Caco-2 (cell line): ENCODE measurements around the gene PARK7. TPM values are rescaled to one million over a fixed set of nuclear protein-coding genes. Genes with fewer than 3 reads are reported as not detected.
"Not testable (repeated sequence)": the region's sequence is repeated elsewhere in the genome, so short reads cannot be mapped to it uniquely, and the experiment has no call there.

Experiments used
- BruUV-seq: library from RNA; stranded (reverse); fragments of 400-500 nt; replicated peaks from 2 replicates; lab custom pipeline; 2021; lab: Mats Ljungman, UMichigan
- CTCF ChIA-PET: fragments of 300-600 bp; sonication (Branson Sonifier 250); formaldehyde crosslinking; loops from one replicate; lab custom pipeline; 2022; ENCODE audit warnings: antibody characterized with exemption; lab: Charles Lee
- POLR2A ChIA-PET: fragments of 300-600 bp; sonication (Branson Sonifier 250); formaldehyde crosslinking; loops from one replicate; lab custom pipeline; 2022; ENCODE audit warnings: antibody characterized with exemption; lab: Charles Lee
- DNase-seq, 2 experiments: peaks; one replicate each; pipeline versions ENCODE4 v3.0.0 to v3.0.0-alpha.2; 2020 to 2022
- H3K27me3 ChIP-seq: replicated peaks from 2 replicates; pipeline ENCODE4 v1.6.0; 2011; ENCODE audit warnings: low read length; ENCODE audit not compliant: control insufficient read depth, insufficient read depth
- H3K36me3 ChIP-seq: 2 replicates; pipeline ENCODE4 v1.5.1; 2011; ENCODE audit warnings: low read length; ENCODE audit not compliant: control insufficient read depth, insufficient read depth
- H3K4me1 ChIP-seq: fragments of 250-450 bp; sonication (Bioruptor Pico); 2 replicates; pipeline ENCODE4 v1.5.1; 2020; ENCODE audit warnings: mild to moderate bottlenecking
- H3K4me3 ChIP-seq: 2 replicates; pipeline ENCODE4 v1.5.1; 2011; ENCODE audit warnings: low read depth, mild to moderate bottlenecking, control low read depth, low read length
- H3K9me3 ChIP-seq: fragments of 250-450 bp; sonication (Bioruptor Pico); 2 replicates; pipeline ENCODE4 v1.5.1; 2020; ENCODE audit warnings: mild to moderate bottlenecking, moderate library complexity
- H3K27ac Mint-ChIP-seq: one replicate; pipeline ENCODE4 v1.8.0; 2022; ENCODE audit warnings: mixed read lengths; ENCODE audit not compliant: unreplicated experiment
- H3K27me3 Mint-ChIP-seq: one replicate; pipeline ENCODE4 v1.8.0; 2022; ENCODE audit warnings: mixed read lengths; ENCODE audit not compliant: insufficient read depth, unreplicated experiment
- H3K36me3 Mint-ChIP-seq: one replicate; pipeline ENCODE4 v1.8.0; 2022; ENCODE audit warnings: mild to moderate bottlenecking, mixed read lengths; ENCODE audit not compliant: insufficient read depth, unreplicated experiment
- H3K4me1 Mint-ChIP-seq: one replicate; pipeline ENCODE4 v1.8.0; 2022; ENCODE audit warnings: low read depth, mixed read lengths; ENCODE audit not compliant: unreplicated experiment
- H3K4me3 Mint-ChIP-seq: one replicate; pipeline ENCODE4 v1.8.0; 2022; ENCODE audit warnings: mild to moderate bottlenecking, moderate library complexity, mixed read lengths; ENCODE audit not compliant: unreplicated experiment
- H3K9me3 Mint-ChIP-seq: one replicate; pipeline ENCODE4 v1.8.0; 2022; ENCODE audit warnings: mixed read lengths; ENCODE audit not compliant: unreplicated experiment
- intact Hi-C: fragments of 100-400 bp; cut with micrococcal nuclease; formaldehyde crosslinking; loops from one replicate; pipeline ENCODE4 v1.10.0; 2022; ENCODE audit not compliant: unreplicated experiment
- total RNA-seq: library from RNA; stranded (reverse); gene quantifications from 2 replicates; pipeline ENCODE4 v1.2.3, GENCODE V29; 2022
- TF ChIP-seq, protein P1 (sequence below), 2 experiments: fragments of 200-600 bp in 1 of 2; IDR thresholded peaks; 1 replicate in 1 of 2; 2 replicates in 1 of 2; pipeline versions ENCODE4 v1.5.1 to v1.8.0; 2011 to 2022; ENCODE audit warnings: antibody characterized with exemption in 1 of 2, control low read depth in 1 of 2, inconsistent platforms in 1 of 2, low read depth in 1 of 2, low read length in 1 of 2, mild to moderate bottlenecking in 1 of 2, moderate library complexity in 1 of 2; ENCODE audit not compliant: insufficient read depth in 1 of 2, severe bottlenecking in 1 of 2, unreplicated experiment in 1 of 2

PARK7 gene
- total RNA-seq, 1 experiment from 2014 or later, result 293 TPM

DNA sequence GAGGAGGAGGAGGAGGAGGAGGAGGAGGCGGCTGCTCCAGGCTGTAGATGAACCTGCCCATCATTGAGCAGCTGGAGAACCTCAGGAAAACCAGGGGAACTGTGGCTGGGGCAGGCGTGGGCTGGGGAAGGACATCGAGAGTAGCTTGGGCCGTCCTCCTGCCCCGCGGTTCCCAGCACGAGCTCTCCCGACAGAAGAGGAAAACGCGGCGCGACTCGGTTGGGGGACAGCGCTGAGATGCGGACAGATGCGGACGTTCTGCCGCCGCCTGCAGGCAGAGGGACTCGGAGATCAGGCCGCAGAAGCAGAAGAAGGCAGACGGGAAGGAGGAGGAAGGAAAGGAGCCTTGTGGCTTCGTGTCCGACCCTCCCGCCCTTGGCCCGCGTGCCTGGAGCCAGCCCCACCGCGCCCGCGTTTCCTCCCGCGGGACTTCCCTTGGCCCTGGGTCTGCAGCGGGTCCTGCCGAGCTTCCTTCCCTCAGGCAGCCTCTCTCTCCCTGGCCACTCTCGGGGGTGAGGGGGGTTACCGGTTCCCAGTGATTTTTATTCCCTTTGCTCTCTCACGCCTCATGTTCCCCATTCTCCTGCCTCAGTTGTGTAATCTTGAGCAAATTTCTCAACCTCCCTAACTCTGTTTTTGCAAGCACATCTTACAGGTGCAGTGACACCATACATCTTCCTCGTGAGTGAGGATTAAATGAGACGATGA is 19.1 kb upstream of the PARK7 start:
- DNase-seq, result peak; percentile 68
- BruUV-seq, result no TSS peak
- no peaks in the 10 kb centered on the region for H3K36me3 ChIP-seq
- H3K36me3 Mint-ChIP-seq, result no peaks in the 10 kb centered on the region
- peak overlapping the region; percentile 67 for H3K4me3 Mint-ChIP-seq
- no peaks in the 10 kb centered on the region for H3K9me3 Mint-ChIP-seq
- H3K4me3 ChIP-seq, result peak overlapping the region; percentile 33
- ChIA-PET POLR2A (interaction anchor here (0.6 kb wide), 1 partner anchor 158 kb away, joined by 5 read pairs; the partner anchor contains the start of gene PER3), CTCF (interaction anchor here (0.5 to 1.2 kb wide), 5 partner anchors 20 to 275 kb away, joined by 3 to 5 read pairs (median 3); no protein-coding TSS in a partner anchor)
- H3K9me3 ChIP-seq, result no peaks in the 10 kb centered on the region
- intact Hi-C loops, result loop anchor here (5.0 kb wide), 1 partner anchor 40 kb away; no protein-coding TSS in a partner anchor
- H3K27ac Mint-ChIP-seq, result no peak overlapping the region
- H3K4me1 Mint-ChIP-seq, result peaks cover 26% of the 10 kb centered on the region
- TF ChIP-seq, protein P1, sequence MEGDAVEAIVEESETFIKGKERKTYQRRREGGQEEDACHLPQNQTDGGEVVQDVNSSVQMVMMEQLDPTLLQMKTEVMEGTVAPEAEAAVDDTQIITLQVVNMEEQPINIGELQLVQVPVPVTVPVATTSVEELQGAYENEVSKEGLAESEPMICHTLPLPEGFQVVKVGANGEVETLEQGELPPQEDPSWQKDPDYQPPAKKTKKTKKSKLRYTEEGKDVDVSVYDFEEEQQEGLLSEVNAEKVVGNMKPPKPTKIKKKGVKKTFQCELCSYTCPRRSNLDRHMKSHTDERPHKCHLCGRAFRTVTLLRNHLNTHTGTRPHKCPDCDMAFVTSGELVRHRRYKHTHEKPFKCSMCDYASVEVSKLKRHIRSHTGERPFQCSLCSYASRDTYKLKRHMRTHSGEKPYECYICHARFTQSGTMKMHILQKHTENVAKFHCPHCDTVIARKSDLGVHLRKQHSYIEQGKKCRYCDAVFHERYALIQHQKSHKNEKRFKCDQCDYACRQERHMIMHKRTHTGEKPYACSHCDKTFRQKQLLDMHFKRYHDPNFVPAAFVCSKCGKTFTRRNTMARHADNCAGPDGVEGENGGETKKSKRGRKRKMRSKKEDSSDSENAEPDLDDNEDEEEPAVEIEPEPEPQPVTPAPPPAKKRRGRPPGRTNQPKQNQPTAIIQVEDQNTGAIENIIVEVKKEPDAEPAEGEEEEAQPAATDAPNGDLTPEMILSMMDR (IDR thresholded peaks at IDR 0.05; ENCODE audit: insufficient read depth in 1 of 2, low read depth in 1 of 2, low read length in 1 of 2, severe bottlenecking in 1 of 2, unreplicated experiment in 1 of 2), result peak in 1 of 2 experiments; percentile 66
- H3K27me3 ChIP-seq, result no peaks in the 10 kb centered on the region
- peaks cover 16% of the 10 kb centered on the region; the same call in 1 of the 2 replicates for H3K4me1 ChIP-seq
- no peaks in the 10 kb centered on the region for H3K27me3 Mint-ChIP-seq

DNA sequence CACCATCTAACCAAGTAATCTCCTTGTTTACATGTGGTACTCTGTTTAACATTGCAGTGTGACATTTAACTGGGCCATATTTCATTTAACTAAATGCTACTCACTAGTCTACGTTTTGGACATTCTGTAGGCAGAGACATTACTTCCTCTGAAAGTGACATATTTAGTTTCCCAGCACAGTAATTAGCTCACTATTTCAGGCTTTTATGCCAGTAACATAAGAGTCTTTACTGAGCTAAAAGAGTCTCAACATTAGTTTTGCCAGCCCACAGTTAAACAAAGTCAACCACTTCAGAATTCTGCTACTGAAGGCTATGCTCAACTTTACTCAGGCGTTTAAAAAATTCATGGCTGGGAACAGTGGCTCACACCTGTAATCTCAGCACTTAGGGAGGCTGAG is 18.3 kb upstream of the PARK7 start:
- Mint-ChIP-seq H3K9me3 (no peaks in the 10 kb centered on the region), H3K36me3 (no peaks in the 10 kb centered on the region), H3K4me1 (peaks cover 26% of the 10 kb centered on the region), H3K4me3 (peak overlapping the region; percentile 67), H3K27ac (no peak overlapping the region), H3K27me3 (no peaks in the 10 kb centered on the region)
- BruUV-seq, result no TSS peak
- no peak for DNase-seq
- no peak overlapping the region for H3K4me3 ChIP-seq
- ChIA-PET CTCF (no interaction called here), POLR2A (no interaction called here)
- H3K9me3 ChIP-seq, result no peaks in the 10 kb centered on the region
- no peaks in the 10 kb centered on the region for H3K27me3 ChIP-seq
- intact Hi-C loops, result loop anchor here (5.0 kb wide), 1 partner anchor 41 kb away; no protein-coding TSS in a partner anchor
- H3K4me1 ChIP-seq, result peaks cover 16% of the 10 kb centered on the region; the same call in 1 of the 2 replicates
- TF ChIP-seq, protein P1 (IDR thresholded peaks at IDR 0.05; ENCODE audit: insufficient read depth in 1 of 2, low read depth in 1 of 2, low read length in 1 of 2, severe bottlenecking in 1 of 2, unreplicated experiment in 1 of 2), result no peak
- H3K36me3 ChIP-seq, result no peaks in the 10 kb centered on the region

DNA sequence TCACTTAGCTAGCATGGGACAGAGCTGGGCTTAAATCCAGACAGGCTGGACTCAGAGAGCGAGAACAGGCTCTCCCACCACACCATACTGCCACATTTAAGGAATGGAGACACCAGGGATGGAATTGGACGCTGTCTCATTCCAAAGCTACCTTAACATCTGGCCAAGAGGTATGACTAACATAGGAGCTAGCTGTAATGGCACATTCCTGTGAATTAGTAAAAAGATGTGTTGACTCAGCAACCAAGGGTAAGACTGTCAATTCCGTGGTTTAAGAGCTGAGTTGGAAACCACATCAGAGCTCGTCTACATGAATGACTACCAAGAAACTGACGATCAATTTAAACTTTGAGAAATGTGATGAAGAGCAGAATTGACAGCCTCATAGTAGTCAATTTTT is 12.6 kb upstream of the PARK7 start:
- intact Hi-C loops, result no loop called here
- no TSS peak for BruUV-seq
- DNase-seq, result no peak
- H3K27me3 ChIP-seq, result no peaks in the 10 kb centered on the region
- no peaks in the 10 kb centered on the region for H3K9me3 ChIP-seq
- TF ChIP-seq, protein P1 (IDR thresholded peaks at IDR 0.05; ENCODE audit: insufficient read depth in 1 of 2, low read depth in 1 of 2, low read length in 1 of 2, severe bottlenecking in 1 of 2, unreplicated experiment in 1 of 2), result no peak
- Mint-ChIP-seq H3K36me3 (no peaks in the 10 kb centered on the region), H3K4me3 (no peak overlapping the region), H3K4me1 (no peaks in the 10 kb centered on the region), H3K27ac (no peak overlapping the region), H3K27me3 (no peaks in the 10 kb centered on the region), H3K9me3 (no peaks in the 10 kb centered on the region)
- ChIA-PET CTCF (no interaction called here), POLR2A (no interaction called here)
- H3K36me3 ChIP-seq, result no peaks in the 10 kb centered on the region
- no peaks in the 10 kb centered on the region for H3K4me1 ChIP-seq
- no peak overlapping the region for H3K4me3 ChIP-seq

DNA sequence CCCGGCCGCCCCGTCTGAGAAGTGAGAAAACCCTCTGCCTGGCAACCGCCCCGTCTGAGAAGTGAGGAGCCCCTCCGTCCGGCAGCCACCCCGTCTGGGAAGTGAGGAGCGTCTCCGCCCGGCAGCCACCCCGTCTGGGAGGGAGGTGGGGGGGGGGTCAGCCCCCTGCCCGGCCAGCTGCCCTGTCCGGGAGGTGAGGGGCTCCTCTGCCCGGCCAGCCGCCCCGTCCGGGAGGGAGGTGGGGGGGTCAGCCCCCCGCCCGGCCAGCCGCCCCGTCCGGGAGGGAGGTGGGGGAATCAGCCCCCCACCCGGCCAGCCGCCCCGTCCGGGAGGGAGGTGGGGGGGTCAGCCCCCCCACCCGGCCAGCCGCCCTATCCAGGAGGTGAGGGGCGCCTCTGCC is 8.7 kb upstream of the PARK7 start:
- H3K4me3 ChIP-seq, H3K36me3 Mint-ChIP-seq, BruUV-seq, H3K4me3 Mint-ChIP-seq, H3K4me1 ChIP-seq, intact Hi-C loops, H3K27me3 ChIP-seq, POLR2A ChIA-PET, H3K27ac Mint-ChIP-seq, DNase-seq, H3K9me3 ChIP-seq, H3K4me1 Mint-ChIP-seq, CTCF ChIA-PET, H3K27me3 Mint-ChIP-seq, H3K9me3 Mint-ChIP-seq, H3K36me3 ChIP-seq: not testable (repeated sequence)
